Osteocyte (in vitro differentiated cells): ENCODE measurements around the gene INS. TPM values are rescaled to one million over a fixed set of nuclear protein-coding genes. Genes with fewer than 3 reads are reported as not detected.

Experiments
- DNase-seq: peaks from one replicate; pipeline ENCODE4 v3.0.0; 2021; ENCODE audit warnings: mixed read lengths; ENCODE audit not compliant: unreplicated experiment; ENCODE audit errors: extremely low spot score
- H3K27ac Mint-ChIP-seq: one replicate; pipeline ENCODE4 v1.8.0; 2021; ENCODE audit warnings: mild to moderate bottlenecking, mixed read lengths; ENCODE audit not compliant: unreplicated experiment
- H3K27me3 Mint-ChIP-seq: one replicate; pipeline ENCODE4 v1.8.0; 2021; ENCODE audit warnings: mixed read lengths; ENCODE audit not compliant: unreplicated experiment
- H3K36me3 Mint-ChIP-seq: one replicate; pipeline ENCODE4 v1.8.0; 2021; ENCODE audit warnings: mixed read lengths; ENCODE audit not compliant: unreplicated experiment
- H3K4me1 Mint-ChIP-seq: one replicate; pipeline ENCODE4 v1.8.0; 2021; ENCODE audit warnings: mixed read lengths; ENCODE audit not compliant: unreplicated experiment
- H3K4me3 Mint-ChIP-seq: one replicate; pipeline ENCODE4 v1.8.0; 2021; ENCODE audit warnings: mild to moderate bottlenecking, moderate library complexity, mixed read lengths; ENCODE audit not compliant: unreplicated experiment
- H3K9me3 Mint-ChIP-seq: one replicate; pipeline ENCODE4 v1.8.0; 2021; ENCODE audit warnings: mixed read lengths; ENCODE audit not compliant: unreplicated experiment
- total RNA-seq: library from RNA; stranded (reverse); gene quantifications from 2 replicates; pipeline ENCODE4 v1.2.1, GENCODE V29; 2021
- TF ChIP-seq, protein P1 (sequence below): fragments of 200-600 bp; sonication (generic); IDR thresholded peaks from 2 replicates; pipeline ENCODE4 v1.5.0; 2021; ENCODE audit warnings: antibody characterized with exemption, mild to moderate bottlenecking, moderate library complexity

INS gene
- total RNA-seq, 1 donor from 2014 or later: not detected

DNA sequence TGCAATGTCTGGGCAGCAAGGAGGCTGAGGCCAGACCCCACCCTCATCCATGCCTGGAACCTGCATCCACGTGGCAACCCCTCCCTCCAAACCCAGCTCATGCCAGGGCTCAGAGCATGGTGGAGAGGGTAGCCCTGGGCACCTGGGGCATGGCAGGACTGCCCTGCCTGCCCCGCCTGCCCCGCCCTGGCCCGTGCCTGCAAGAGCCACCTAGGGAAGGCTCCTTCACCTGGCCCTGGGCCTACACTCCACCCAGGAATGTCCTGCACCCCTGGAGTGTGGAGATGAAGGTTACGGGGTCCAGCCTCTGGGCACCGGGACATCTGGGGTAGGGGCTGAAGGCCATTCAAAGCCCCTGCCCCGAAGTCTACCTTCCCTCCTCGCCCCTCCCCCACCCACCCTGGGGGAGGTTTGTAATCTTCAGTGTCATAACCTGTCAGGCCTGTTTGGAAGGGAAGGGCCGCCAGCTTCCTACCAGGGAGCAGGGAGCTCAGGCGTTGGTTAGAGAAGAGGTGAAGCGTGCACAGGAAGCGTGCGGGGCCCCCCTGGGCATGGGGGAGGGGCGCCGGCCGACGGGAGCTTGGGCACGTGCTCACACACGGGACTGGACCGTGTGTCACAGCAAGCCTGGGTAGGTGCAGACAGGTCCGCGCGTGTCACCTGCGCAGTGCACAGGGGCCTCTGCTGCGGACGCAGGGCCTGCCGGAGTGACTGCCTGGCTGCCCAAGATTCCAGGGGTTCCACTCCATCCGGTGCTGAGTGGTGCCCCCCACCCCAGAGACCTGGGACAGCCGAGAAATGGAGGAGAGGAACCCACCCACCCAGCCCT is 41.3 kb upstream of the INS start:
- Mint-ChIP-seq H3K27me3 (peaks cover 9% of the 10 kb centered on the region), H3K4me1 (no peaks in the 10 kb centered on the region), H3K36me3 (no peaks in the 10 kb centered on the region), H3K27ac (no peak overlapping the region), H3K4me3 (no peak overlapping the region), H3K9me3 (no peaks in the 10 kb centered on the region)
- TF ChIP-seq, protein P1, sequence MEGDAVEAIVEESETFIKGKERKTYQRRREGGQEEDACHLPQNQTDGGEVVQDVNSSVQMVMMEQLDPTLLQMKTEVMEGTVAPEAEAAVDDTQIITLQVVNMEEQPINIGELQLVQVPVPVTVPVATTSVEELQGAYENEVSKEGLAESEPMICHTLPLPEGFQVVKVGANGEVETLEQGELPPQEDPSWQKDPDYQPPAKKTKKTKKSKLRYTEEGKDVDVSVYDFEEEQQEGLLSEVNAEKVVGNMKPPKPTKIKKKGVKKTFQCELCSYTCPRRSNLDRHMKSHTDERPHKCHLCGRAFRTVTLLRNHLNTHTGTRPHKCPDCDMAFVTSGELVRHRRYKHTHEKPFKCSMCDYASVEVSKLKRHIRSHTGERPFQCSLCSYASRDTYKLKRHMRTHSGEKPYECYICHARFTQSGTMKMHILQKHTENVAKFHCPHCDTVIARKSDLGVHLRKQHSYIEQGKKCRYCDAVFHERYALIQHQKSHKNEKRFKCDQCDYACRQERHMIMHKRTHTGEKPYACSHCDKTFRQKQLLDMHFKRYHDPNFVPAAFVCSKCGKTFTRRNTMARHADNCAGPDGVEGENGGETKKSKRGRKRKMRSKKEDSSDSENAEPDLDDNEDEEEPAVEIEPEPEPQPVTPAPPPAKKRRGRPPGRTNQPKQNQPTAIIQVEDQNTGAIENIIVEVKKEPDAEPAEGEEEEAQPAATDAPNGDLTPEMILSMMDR: no peak
- DNase-seq: no peak

GRCh38 chr11:2201542-2201941 is 40.5 kb upstream of the INS start:
- Mint-ChIP-seq H3K9me3 (no peaks in the 10 kb centered on the region), H3K4me1 (no peaks in the 10 kb centered on the region), H3K4me3 (no peak overlapping the region), H3K27ac (no peak overlapping the region), H3K36me3 (no peaks in the 10 kb centered on the region), H3K27me3 (peaks cover 11% of the 10 kb centered on the region)
- TF ChIP-seq, protein P1: no peak
- no peak for DNase-seq

GRCh38 chr11:2200957-2201519 is 40.0 kb upstream of the INS start:
- Mint-ChIP-seq H3K36me3 (no peaks in the 10 kb centered on the region), H3K9me3 (no peaks in the 10 kb centered on the region), H3K27me3 (peaks cover 16% of the 10 kb centered on the region), H3K27ac (no peak overlapping the region), H3K4me1 (no peaks in the 10 kb centered on the region), H3K4me3 (no peak overlapping the region)
- TF ChIP-seq, protein P1: no peak
- DNase-seq: no peak

DNA sequence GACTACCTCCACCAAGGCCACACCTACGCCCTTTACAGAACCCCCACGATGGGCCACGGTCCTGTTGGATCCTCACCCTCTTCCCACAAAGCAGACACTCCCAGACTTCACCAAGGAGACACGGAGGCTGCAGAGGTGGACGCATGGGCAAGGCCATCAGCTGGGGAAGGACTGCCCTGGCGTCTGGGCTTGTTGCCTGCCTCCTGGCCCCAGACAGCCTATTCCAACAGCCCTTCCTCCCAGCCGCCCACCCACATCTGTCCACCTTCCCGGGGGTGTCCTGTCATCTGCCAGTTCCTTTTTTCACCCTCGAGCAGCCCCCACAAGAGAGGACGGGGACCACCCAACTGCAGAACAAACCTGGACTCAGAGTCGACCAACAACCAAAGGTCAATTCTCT is 39.5 kb upstream of the INS start:
- no peak overlapping the region for H3K27ac Mint-ChIP-seq
- TF ChIP-seq, protein P1: no peak
- H3K4me3 Mint-ChIP-seq: no peak overlapping the region

More for the DNA sequence above, 39.5 kb upstream of the INS start:
- peaks cover 19% of the 10 kb centered on the region for H3K27me3 Mint-ChIP-seq
- no peak for DNase-seq
- H3K4me1 Mint-ChIP-seq: no peaks in the 10 kb centered on the region
- no peaks in the 10 kb centered on the region for H3K36me3 Mint-ChIP-seq
- H3K9me3 Mint-ChIP-seq: no peaks in the 10 kb centered on the region
